DMS53 treated with DMSO at 0.1 percent for 48 hours (cell line): Measurements from ENCODE around the gene NOCT.
"Not testable (repeated sequence)": the region's sequence is repeated elsewhere in the genome, so short reads cannot be mapped to it uniquely, and the experiment has no call there.

Experiments used
- DNase-seq: peaks from one replicate; lab custom pipeline; 2025; ENCODE audit not compliant: unreplicated experiment; lab: John Stamatoyannopoulos, UW

The NOCT gene, protein sequence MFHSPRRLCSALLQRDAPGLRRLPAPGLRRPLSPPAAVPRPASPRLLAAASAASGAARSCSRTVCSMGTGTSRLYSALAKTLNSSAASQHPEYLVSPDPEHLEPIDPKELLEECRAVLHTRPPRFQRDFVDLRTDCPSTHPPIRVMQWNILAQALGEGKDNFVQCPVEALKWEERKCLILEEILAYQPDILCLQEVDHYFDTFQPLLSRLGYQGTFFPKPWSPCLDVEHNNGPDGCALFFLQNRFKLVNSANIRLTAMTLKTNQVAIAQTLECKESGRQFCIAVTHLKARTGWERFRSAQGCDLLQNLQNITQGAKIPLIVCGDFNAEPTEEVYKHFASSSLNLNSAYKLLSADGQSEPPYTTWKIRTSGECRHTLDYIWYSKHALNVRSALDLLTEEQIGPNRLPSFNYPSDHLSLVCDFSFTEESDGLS

GRCh38 chr4:139015269-139015947 is at the start of gene NOCT:
Gene NOCT, plus strand, starts transcription at chr4:139015781. Its CDS starts 201 bp downstream, at chr4:139015982.
- DNase-seq, result peak; percentile 75

DNA sequence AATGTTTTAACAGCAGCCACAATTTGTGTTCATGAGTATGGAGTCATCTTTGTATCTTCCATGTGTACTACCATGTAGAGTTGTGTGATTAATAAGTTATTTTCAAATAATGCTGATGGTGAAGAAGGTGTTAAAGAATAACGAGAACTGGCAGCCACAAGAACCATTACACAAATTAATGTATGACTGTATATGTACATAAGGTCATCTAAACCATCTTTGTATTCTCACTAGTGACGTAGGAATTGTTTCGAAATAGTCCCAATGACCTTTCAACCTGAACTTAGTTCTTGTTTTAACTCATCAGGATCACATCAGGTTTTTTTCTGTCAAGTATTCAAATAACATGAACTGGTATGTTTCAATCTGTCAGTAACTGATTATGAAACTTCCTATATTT is 48.3 kb upstream of the NOCT start:
- DNase-seq, result no peak

- no peak for DNase-seq
Observed at GRCh38 chr4:138972956-138973801, 42.4 kb upstream of the NOCT start.

DNA sequence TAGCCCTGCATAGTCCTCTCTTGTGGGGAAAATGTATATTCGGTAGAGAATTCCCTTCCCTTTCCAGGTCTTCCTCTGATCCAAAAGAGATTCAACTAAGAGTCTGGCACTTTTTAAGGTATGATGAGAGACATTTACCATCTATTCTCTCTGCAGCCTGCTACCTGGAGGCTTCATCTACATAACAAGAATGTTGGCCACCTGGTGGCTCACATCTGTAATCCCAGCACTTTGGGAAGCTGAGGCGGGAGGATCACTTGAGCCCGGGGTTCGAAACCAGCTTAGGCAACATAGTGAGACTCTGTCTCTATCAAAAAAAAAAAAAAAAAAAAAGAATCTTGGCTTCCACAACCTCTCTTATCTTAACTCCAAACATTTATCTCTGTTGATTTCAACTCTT is 40.4 kb upstream of the NOCT start:
- DNase-seq, result no peak

DNA sequence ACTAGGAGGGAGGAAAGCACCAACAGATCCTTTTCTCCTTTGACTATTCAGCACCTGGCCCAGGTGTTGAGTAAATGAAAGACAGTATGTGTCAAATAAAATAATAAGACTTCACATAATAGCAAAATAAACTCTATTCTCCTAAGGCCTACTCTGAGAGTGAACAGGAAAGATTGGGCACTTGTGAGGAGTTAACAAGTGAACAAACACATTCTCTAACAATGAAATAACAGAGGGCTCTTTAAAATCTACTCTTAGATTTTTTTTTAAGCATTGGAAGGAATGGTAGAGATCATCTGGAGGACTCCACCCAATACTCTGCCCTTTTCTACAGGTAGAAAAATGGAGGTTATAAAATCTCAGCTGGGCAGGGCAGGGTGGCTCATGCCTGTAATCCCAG is 39.1 kb upstream of the NOCT start:
- DNase-seq, result no peak

DNA sequence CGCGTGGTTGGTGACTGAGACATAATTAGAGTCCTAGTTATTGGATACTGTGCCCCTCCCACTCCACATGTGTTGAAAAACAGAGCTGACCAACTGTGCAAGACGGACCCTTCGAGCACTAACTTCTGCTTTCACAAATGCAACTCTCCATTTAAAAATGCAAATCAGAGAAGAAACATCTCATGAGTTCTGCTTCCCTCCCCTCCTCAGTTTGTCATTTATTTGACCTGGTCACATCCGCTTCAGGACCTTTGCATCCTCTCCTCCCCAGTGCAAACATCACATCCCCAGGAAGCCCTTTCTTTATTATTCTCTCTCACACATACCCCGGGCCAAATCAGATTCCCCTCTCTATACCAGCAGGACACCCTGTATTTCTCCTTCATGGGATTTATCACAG is 38.1 kb upstream of the NOCT start:
- DNase-seq, result no peak

GRCh38 chr4:138978028-138978585 is 37.5 kb upstream of the NOCT start:
- no peak for DNase-seq

GRCh38 chr4:138978600-138978999 is 37.0 kb upstream of the NOCT start:
- no peak for DNase-seq

GRCh38 chr4:138979742-138980141 is 35.8 kb upstream of the NOCT start:
- no peak for DNase-seq

- peak; percentile 6 for DNase-seq
Observed at GRCh38 chr4:138981930-138982390, 33.6 kb upstream of the NOCT start.

DNA sequence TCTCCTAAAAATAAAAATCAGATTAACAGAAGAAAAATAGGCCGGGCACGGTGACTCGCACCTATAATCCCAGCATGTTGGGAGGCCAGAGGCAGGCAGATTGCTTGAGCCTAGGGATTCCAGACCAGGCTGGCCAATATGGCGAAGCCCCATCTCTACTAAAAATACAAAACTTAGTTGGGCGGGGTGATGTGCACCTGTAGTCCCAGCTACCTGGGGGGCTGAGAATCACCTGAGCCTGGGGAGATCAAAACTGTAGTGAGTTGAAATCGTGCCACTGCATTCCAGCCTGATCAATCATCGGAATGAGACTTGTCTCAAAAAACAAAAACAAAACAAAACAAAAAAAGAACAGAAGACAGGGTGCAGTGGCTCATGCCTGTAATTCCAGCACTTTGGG is 32.8 kb upstream of the NOCT start:
- no peak for DNase-seq

DNA sequence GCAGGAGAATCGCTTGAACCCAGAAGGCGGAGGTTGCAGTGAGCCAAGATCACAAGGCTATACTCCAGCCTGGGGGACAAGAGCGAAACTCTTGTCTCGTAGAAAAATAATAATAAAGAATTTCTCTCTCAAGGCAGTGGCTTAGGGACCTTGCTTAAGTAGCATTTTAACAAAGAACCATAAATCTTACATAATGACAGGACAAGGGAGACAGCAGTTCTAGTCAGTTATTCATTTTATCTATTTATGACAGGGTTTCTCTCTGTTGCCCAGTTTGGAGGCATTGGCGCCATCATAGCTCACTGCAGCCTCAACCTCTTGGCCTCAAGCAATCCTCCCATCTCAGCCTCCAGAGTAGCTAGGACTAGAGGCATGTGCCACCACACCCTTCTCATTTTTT is 31.9 kb upstream of the NOCT start:
- no peak for DNase-seq

GRCh38 chr4:138984647-138985046 is 30.9 kb upstream of the NOCT start:
- no peak for DNase-seq

DNA sequence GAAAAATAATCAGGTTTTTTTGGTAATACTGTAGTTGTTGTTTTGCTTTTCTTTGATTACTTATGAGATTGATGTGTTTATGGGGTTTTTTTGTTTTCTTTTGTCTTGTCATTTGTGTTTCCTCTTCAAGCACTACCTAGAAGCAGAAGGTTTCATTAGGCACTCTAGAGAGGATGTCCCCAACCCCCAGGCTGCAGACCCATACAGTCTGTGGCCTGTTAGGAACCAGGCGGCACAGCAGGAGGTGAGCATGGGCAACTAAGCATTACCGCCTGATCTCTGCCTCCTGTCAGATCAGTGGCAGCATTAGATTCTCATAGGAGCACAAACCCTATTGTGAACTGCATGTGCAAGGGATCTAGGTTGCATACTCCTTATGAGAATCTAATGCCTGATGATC is 22.9 kb upstream of the NOCT start:
- DNase-seq, result no peak

DNA sequence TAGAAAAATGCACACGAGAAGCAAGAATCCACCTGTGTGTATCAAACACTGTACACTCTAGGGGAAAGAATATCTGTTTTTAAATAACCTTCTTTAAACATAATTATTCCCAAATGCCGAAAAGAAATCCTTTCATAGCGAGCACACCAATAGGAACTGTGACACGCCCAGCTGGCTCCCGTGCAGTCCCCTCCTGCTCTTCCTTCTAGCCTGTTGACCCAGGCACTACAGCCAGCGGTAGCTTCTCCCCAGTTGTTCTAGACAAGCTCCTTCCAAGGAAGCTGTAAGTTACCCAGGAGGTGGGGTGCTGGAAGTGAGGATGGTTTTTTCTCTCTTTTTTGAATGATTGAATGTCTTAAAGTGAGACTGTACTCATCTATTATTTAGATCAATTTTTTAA is 19.5 kb upstream of the NOCT start:
- no peak for DNase-seq

- no peak for DNase-seq
Observed at GRCh38 chr4:138999666-139000065, 15.9 kb upstream of the NOCT start.

GRCh38 chr4:139000134-139000533 is 15.4 kb upstream of the NOCT start:
- not testable (repeated sequence) for DNase-seq

DNA sequence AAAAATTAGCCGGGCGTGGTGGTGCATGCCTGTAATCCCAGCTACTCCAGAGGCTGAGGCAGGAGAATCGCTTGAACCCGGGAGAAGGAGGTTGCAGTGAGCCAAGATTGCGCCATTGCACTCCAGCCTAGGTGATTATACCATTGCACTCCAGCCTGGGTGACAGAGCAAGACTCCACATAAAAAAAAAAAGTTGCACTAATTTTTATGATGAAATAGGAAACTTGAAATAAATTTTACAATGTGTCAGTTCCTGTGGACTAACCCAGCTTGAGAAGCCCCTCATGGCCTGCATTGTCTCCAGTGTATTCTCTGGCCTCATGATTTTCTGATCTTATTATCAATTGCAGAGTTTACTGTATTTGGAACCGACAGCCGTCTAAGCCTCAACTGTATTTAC is 14.2 kb upstream of the NOCT start:
- not testable (repeated sequence) for DNase-seq

- DNase-seq, result not testable (repeated sequence)
Observed at GRCh38 chr4:139003668-139004067, 11.9 kb upstream of the NOCT start.

GRCh38 chr4:139005774-139006173 is 9.8 kb upstream of the NOCT start:
- DNase-seq, result no peak

- no peak for DNase-seq
Observed at GRCh38 chr4:139007640-139008039, 7.9 kb upstream of the NOCT start.
